Common myeloid progenitor, CD34-positive (primary cell): ENCODE results near the gene ADARB1.
"Not testable (repeated sequence)": the region's sequence is repeated elsewhere in the genome, so short reads cannot be mapped to it uniquely, and the experiment has no call there.

Experiments used
- CTCF ChIA-PET: fragments of 350-600 bp; sonication (Branson Sonifier 250); formaldehyde crosslinking; loops from one replicate; lab custom pipeline; 2021; ENCODE audit warnings: antibody characterized with exemption; lab: Charles Lee
- POLR2A ChIA-PET: fragments of 350-600 bp; sonication (Branson Sonifier 250); formaldehyde crosslinking; loops from one replicate; lab custom pipeline; 2021; ENCODE audit warnings: antibody characterized with exemption; lab: Charles Lee
- DNase-seq, 3 donors: peaks; one replicate each; pipeline versions ENCODE4 v3.0.0 to v3.0.0-alpha.2; 2013
- H3K27ac ChIP-seq, 2 experiments: 1 replicate in 1 of 2; 2 replicates in 1 of 2; pipeline ENCODE4 v1.7.0; 2013; ENCODE audit warnings: inconsistent platforms in 2 of 2, low read length in 2 of 2, mild to moderate bottlenecking in 2 of 2, low read depth in 1 of 2, moderate library complexity in 1 of 2; ENCODE audit not compliant: severe bottlenecking in 2 of 2, insufficient read depth in 1 of 2, poor library complexity in 1 of 2
- H3K27me3 ChIP-seq, 5 experiments: replicated peaks in 2 of 5; 1 replicate in 3 of 5; 2 replicates in 2 of 5; pipeline versions ENCODE4 v1.6.1 to v1.7.0; 2013; ENCODE audit warnings: low read length in 4 of 5, mild to moderate bottlenecking in 2 of 5, moderate library complexity in 2 of 5, inconsistent platforms in 1 of 5; ENCODE audit not compliant: insufficient read depth in 5 of 5, control insufficient read depth in 4 of 5
- H3K36me3 ChIP-seq, 4 experiments: 1 replicate in 2 of 4; 2 replicates in 2 of 4; pipeline versions ENCODE4 v1.6.1 to v1.7.0; 2013; ENCODE audit warnings: low read length in 3 of 4, control low read depth in 1 of 4, mild to moderate bottlenecking in 1 of 4; ENCODE audit not compliant: control insufficient read depth in 4 of 4, insufficient read depth in 4 of 4
- H3K4me1 ChIP-seq, 4 experiments: 1 replicate in 3 of 4; 2 replicates in 1 of 4; pipeline versions ENCODE4 v1.6.1 to v1.7.1; 2013; ENCODE audit warnings: low read length in 3 of 4, mild to moderate bottlenecking in 3 of 4, control low read depth in 1 of 4, inconsistent platforms in 1 of 4, moderate library complexity in 1 of 4; ENCODE audit not compliant: control insufficient read depth in 4 of 4, insufficient read depth in 4 of 4; ENCODE audit errors: control extremely low read depth in 1 of 4
- H3K4me3 ChIP-seq, 7 experiments: 1 replicate in 4 of 7; 2 replicates in 3 of 7; pipeline versions ENCODE4 v1.5.1 to v1.7.0; 2013; ENCODE audit warnings: mild to moderate bottlenecking in 7 of 7, low read length in 6 of 7, moderate library complexity in 6 of 7, inconsistent platforms in 2 of 7, low read depth in 2 of 7, control low read depth in 1 of 7; ENCODE audit not compliant: insufficient read depth in 4 of 7, control insufficient read depth in 1 of 7; ENCODE audit errors: extremely low read depth in 1 of 7
- H3K9me3 ChIP-seq, 5 experiments: 1 replicate in 4 of 5; 2 replicates in 1 of 5; pipeline versions ENCODE4 v1.6.1 to v1.7.1; 2013; ENCODE audit warnings: low read length in 4 of 5, mild to moderate bottlenecking in 2 of 5, inconsistent platforms in 1 of 5, low read depth in 1 of 5, moderate library complexity in 1 of 5; ENCODE audit not compliant: control insufficient read depth in 4 of 5, insufficient read depth in 2 of 5; ENCODE audit errors: control extremely low read depth in 1 of 5
- WGBS: methylation state at CpG from one replicate; pipeline ENCODE4 v1.1.5; 2013; ENCODE audit not compliant: insufficient coverage; 5-methylcytosine and 5-hydroxymethylcytosine counted together

Gene ADARB1

DNA sequence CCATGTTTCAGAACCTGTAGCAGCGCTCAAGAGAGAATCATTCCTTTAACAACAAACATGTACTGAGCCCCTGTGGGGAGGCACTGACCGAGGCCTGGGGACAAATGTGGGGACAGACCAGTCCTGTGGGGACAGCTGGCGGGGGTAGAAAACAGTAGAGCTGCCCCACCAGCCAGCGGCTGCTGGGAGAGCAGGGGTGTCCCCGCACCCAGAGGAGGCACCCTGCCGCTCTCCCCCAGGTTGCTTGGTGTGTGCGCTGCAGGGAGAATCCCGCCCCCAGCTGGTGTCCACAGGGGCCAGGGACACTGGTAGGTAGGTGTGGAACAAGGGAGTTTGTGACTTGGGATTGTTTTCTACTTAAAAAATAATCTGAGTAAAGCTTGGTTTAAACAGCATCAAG, 62.1 kb downstream of the ADARB1 start:
- Histone ChIP-seq H3K9me3 (no peaks in the 10 kb centered on the region), H3K36me3 (no peaks in the 10 kb centered on the region), H3K4me3 (no peak overlapping the region), H3K4me1 (peaks cover 0 to 15% (median 14%) of the 10 kb centered on the region in 4 experiments), H3K27ac (no peak overlapping the region), H3K27me3 (no peaks in the 10 kb centered on the region)
- ChIA-PET POLR2A (interaction anchor here (0.6 kb wide), 1 partner anchor 188 kb away, joined by 3 read pairs; no protein-coding TSS in a partner anchor), CTCF (interaction anchor here (0.6 to 9.0 kb wide), 33 partner anchors 9 to 321 kb away, joined by 3 to 193 read pairs (median 3); no protein-coding TSS in a partner anchor)
- no peak for DNase-seq
- 87% methylated on average over 5 of the region's 8 CpGs for WGBS

DNA sequence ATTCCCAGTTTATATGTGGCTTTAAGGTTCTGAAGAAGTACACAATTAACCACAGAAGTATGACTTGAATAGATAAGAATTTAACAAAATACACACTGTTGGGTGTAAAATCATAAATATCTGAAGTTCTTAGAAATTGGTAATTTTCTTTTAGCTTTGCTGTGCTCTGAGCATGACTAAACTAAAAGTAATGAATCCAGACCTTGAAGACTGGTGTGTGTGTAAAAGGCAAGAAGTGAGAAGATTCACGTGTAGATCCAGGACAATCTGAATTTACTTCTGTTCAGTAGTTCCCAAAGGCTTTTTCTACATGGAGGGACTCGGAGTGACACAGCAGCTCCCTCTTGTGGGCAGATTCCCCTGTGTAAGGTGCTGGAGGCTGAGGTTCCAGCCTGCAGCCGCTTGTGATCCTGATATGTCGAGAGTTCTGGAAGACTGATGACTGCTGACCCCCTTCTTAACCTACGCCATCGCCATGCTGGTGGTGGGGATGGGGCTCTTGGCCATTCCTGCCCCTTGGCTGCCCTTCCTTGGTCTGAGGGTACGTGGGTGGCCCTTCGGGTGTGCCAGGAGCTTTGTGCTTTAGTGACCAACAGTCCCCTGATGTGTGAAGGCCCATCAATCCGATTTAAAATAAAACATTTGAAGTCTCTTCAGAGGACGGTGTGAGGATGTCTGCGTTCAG, 62.7 kb downstream of the ADARB1 start:
- peaks cover 0 to 14% (median 13%) of the 10 kb centered on the region in 4 experiments for H3K4me1 ChIP-seq
- H3K36me3 ChIP-seq, result no peaks in the 10 kb centered on the region
- DNase-seq, result peak; percentile 71 to 85 (median 78)
- no peak overlapping the region for H3K27ac ChIP-seq
- no peaks in the 10 kb centered on the region for H3K9me3 ChIP-seq
- WGBS, result 50% methylated on average over 10 of the region's 11 CpGs
- CTCF ChIA-PET, result interaction anchor here (0.6 to 9.0 kb wide), 44 partner anchors 8 to 321 kb away, joined by 3 to 193 read pairs (median 4); no protein-coding TSS in a partner anchor
- no peak overlapping the region for H3K4me3 ChIP-seq
- no peaks in the 10 kb centered on the region for H3K27me3 ChIP-seq
- POLR2A ChIA-PET, result interaction anchor here (0.6 kb wide), 1 partner anchor 189 kb away, joined by 3 read pairs; no protein-coding TSS in a partner anchor

DNA sequence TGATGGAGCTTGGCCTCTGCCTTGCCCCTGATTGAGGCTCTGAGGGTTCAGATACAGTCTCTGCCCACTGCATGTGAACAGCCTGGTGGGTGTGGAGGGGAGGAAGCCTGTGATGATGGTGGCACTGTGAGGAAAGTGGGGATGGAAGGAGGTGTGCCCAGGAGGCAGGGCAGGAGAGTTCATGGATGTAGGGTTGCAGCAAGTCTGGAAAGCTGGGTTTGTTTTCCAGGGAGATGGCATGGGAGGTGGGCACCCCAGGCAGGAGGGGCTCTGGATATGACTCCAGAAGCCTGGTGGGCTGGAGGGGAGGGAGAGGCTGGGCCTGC, 63.2 kb downstream of the ADARB1 start:
- Histone ChIP-seq H3K4me1 (peaks cover 0 to 11% (median 9%) of the 10 kb centered on the region in 4 experiments), H3K27ac (no peak overlapping the region), H3K9me3 (no peaks in the 10 kb centered on the region), H3K36me3 (no peaks in the 10 kb centered on the region), H3K27me3 (no peaks in the 10 kb centered on the region), H3K4me3 (no peak overlapping the region)
- no peak for DNase-seq
- CTCF ChIA-PET, result interaction anchor here (0.8 to 9.0 kb wide), 38 partner anchors 10 to 713 kb away, joined by 3 to 193 read pairs (median 4); no protein-coding TSS in a partner anchor
- POLR2A ChIA-PET, result interaction anchor here (0.5 kb wide), 1 partner anchor 63 kb away, joined by 3 read pairs; no protein-coding TSS in a partner anchor

DNA sequence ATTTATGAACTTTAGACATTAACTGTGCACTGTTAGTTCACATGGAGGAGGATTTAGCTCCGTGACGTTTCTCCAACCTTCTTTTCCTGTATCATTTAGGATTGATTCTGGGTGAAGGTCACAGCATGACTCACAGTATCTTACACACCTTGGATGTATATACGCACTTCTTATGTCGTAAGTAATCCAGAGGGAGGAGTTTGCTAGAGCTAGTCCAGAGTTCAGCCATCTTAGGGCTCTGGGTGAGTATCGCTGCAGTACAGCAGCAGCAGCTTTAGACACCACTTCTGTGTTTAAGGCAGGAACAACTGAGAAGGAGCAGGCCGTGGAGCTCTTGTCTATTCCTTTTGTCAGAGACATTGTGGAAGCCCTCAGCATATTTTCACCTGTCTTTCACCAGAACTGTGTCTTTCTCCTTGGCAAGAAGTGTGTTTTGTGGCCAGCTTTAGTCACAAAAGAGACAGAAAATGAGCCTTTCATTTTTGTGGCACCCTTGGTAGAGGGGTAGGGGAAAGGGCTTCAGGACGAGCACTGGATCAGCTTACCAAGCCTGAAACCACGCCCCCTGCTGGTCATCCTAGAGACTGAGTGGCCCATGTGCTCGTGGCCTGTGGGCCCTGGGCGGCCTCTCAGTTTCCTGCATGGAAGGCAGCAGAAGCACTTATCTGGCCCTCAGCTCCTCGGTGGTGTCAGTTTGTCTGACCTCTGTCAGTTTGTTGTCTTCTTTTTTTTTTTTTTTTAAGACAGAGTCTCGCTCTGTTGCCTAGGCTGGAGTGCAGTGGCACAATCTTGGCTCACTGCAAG, 64.0 kb downstream of the ADARB1 start:
- WGBS, result 51% methylated on average over 8 of the region's 12 CpGs
- no peak overlapping the region for H3K4me3 ChIP-seq
- peaks cover 0 to 3% (median 2%) of the 10 kb centered on the region in 4 experiments for H3K4me1 ChIP-seq
- no peaks in the 10 kb centered on the region for H3K36me3 ChIP-seq
- H3K27me3 ChIP-seq, result no peaks in the 10 kb centered on the region
- H3K27ac ChIP-seq, result no peak overlapping the region
- POLR2A ChIA-PET, result interaction anchor here (0.5 to 0.8 kb wide), 3 partner anchors 14 to 154 kb away, joined by 3 read pairs; no protein-coding TSS in a partner anchor
- peak; percentile 78 to 83 (median 79) for DNase-seq
- CTCF ChIA-PET, result interaction anchor here (0.6 to 9.0 kb wide), 42 partner anchors 11 to 712 kb away, joined by 3 to 193 read pairs (median 4); partner anchors contain the start of genes ADARB1 and SLX9
- no peaks in the 10 kb centered on the region for H3K9me3 ChIP-seq

DNA sequence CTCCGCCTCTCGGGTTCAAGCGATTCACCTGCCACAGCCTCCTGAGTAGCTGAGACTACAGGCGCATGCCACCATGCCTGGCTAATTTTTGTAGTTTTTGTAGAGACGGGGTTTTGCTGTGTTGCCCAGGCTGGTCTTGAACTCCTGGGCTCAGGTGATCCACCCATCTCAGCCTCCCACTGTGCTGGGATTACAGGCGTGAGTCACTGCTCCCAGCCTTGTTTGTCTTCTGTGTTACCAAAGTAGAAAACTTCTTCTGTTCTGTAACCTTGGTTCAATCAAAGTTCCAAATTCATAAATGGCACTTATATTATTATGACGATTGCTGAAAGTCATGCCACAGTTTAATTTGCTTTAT, 64.6 kb downstream of the ADARB1 start:
- WGBS, result 94% methylated on average over 6 of the region's 7 CpGs
- ChIA-PET CTCF (interaction anchor here (0.7 to 9.0 kb wide), 25 partner anchors 11 to 711 kb away, joined by 3 to 193 read pairs (median 6); partner anchors contain the start of genes ADARB1 and SLX9), POLR2A (interaction anchor here (0.6 to 0.8 kb wide), 2 partner anchors 13 to 154 kb away, joined by 3 read pairs; no protein-coding TSS in a partner anchor)

DNA sequence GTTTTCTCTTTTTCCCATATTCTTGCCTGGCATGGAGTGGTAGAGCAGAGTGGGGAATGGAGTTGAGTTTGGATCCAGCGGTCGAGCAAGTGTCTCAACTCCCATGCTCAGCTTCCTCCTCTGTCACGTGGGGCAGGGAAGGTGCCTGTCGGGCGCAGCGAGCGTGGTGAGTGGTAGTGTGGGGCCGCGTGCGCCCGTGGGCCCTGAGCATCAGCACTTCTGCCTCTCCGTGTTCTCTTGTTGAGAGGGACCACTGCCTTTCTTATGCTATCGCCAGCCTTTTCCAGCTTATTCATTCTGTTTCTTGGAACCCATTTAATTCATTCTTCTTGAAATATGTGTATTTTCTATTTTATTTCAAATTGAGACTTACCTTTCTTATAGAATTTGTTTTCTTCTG, 65.1 kb downstream of the ADARB1 start:
- no peaks in the 10 kb centered on the region for H3K36me3 ChIP-seq
- POLR2A ChIA-PET, result interaction anchor here (0.6 kb wide), 1 partner anchor 153 kb away, joined by 3 read pairs; no protein-coding TSS in a partner anchor

More for the DNA sequence above, 64.6 kb downstream of the ADARB1 start:
- H3K4me1 ChIP-seq, DNase-seq, H3K27ac ChIP-seq, H3K9me3 ChIP-seq, H3K4me3 ChIP-seq, H3K27me3 ChIP-seq, H3K36me3 ChIP-seq: not testable (repeated sequence)

More for the DNA sequence above, 65.1 kb downstream of the ADARB1 start:
- DNase-seq, result no peak
- Histone ChIP-seq H3K9me3 (no peaks in the 10 kb centered on the region), H3K4me3 (no peak overlapping the region), H3K4me1 (peaks cover 0 to 3% (median 2%) of the 10 kb centered on the region in 4 experiments), H3K27me3 (no peaks in the 10 kb centered on the region), H3K27ac (no peak overlapping the region)
- CTCF ChIA-PET, result interaction anchor here (0.7 to 9.0 kb wide), 22 partner anchors 11 to 682 kb away, joined by 3 to 193 read pairs (median 6); partner anchors contain the start of gene POFUT2
- WGBS, result 97% methylated on average over 7 of the region's 13 CpGs
